ENCODE data around the gene HOXA4. TPM values are rescaled to one million over a fixed set of nuclear protein-coding genes. Genes with fewer than 3 reads are reported as not detected.

HOXA4 gene
- total RNA-seq, 2 experiments from 2014 or later, result not detected

- intact Hi-C loops (cut with DNase I, micrococcal nuclease), result loop anchor here in 1 of 2 experiments (10.0 kb wide), 2 partner anchors 231 to 1241 kb away; partner anchors contain the start of gene SKAP2
- Histone ChIP-seq H3K27ac (ENCODE audit: low read depth in 1 of 2, low read length in 2 of 2) (peak within 1 kb of the TSS in 1 of 2 donors; percentile 17), H3K27me3 (ENCODE audit: control insufficient read depth in 1 of 2, insufficient read depth in 2 of 2, low read length in 2 of 2) (peaks cover 63 to 79% of the 10 kb centered on the region in 2 experiments), H3K4me1 (ENCODE audit: insufficient read depth, low read length) (peaks cover 43% of the 10 kb centered on the region), H3K9me3 (ENCODE audit: control insufficient read depth in 1 of 2, insufficient read depth in 1 of 2, low read length in 2 of 2) (peaks cover 0 to 16% of the 10 kb centered on the region in 2 experiments), H3K36me3 (ENCODE audit: insufficient read depth, low read length) (no peaks in the 10 kb centered on the region), H3K4me3 (ENCODE audit: low read length) (peak within 1 kb of the TSS; percentile 77)
- peaks cover 22% of the 10 kb centered on the region for H3K4me1 Mint-ChIP-seq (ENCODE audit: low read depth)
- H3K9me3 Mint-ChIP-seq, result no peaks in the 10 kb centered on the region
- CTCF ChIA-PET, result no interaction called here
- H3K27ac Mint-ChIP-seq, result no peak within 1 kb of the TSS
- ATAC-seq (ENCODE audit: poor library complexity), result peak; percentile 85
- H3K4me3 Mint-ChIP-seq, result peak within 1 kb of the TSS; percentile 90
- peaks cover 91% of the 10 kb centered on the region for H3K27me3 Mint-ChIP-seq
- DNase-seq, result peak; percentile 24 to 92 (median 60)
- POLR2A ChIA-PET, result interaction anchor here (0.5 to 1.2 kb wide), 4 partner anchors 12 to 237 kb away, joined by 3 read pairs; no protein-coding TSS in a partner anchor
- H3K36me3 Mint-ChIP-seq (ENCODE audit: low read depth), result no peaks in the 10 kb centered on the region
- TF ChIP-seq CTCF (IDR thresholded peaks at IDR 0.05), result no peak
These were observed 34.4 kb downstream of the HOXA4 start, which contains the start of gene HOXA1 for GRCh38 chr7:27095897-27096767. Gene HOXA1 (minus strand): TSS chr7:27096000. CDS start chr7:27095912, 88 bp downstream.

- Mint-ChIP-seq H3K27me3 (peaks cover 91% of the 10 kb centered on the region), H3K4me3 (peak overlapping the region; percentile 90), H3K27ac (no peak overlapping the region), H3K36me3 (ENCODE audit: low read depth) (no peaks in the 10 kb centered on the region), H3K9me3 (no peaks in the 10 kb centered on the region), H3K4me1 (ENCODE audit: low read depth) (peaks cover 22% of the 10 kb centered on the region)
- CTCF ChIA-PET, result interaction anchor here (0.6 kb wide), 1 partner anchor 595 kb away, joined by 3 read pairs; no protein-coding TSS in a partner anchor
- Histone ChIP-seq H3K36me3 (ENCODE audit: insufficient read depth, low read length) (no peaks in the 10 kb centered on the region), H3K27me3 (ENCODE audit: control insufficient read depth in 1 of 2, insufficient read depth in 2 of 2, low read length in 2 of 2) (peaks cover 63 to 77% of the 10 kb centered on the region in 2 experiments), H3K4me1 (ENCODE audit: insufficient read depth, low read length) (peaks cover 43% of the 10 kb centered on the region), H3K9me3 (ENCODE audit: control insufficient read depth in 1 of 2, insufficient read depth in 1 of 2, low read length in 2 of 2) (peaks cover 0 to 15% of the 10 kb centered on the region in 2 experiments), H3K4me3 (ENCODE audit: low read length) (peak overlapping the region; percentile 77), H3K27ac (ENCODE audit: low read depth in 1 of 2, low read length in 2 of 2) (no peak overlapping the region)
- no peak for ATAC-seq (ENCODE audit: poor library complexity)
- intact Hi-C loops (cut with DNase I, micrococcal nuclease), result loop anchor here in 1 of 2 experiments (10.0 kb wide), 2 partner anchors 230 to 1240 kb away; partner anchors contain the start of gene SKAP2
- no peak for TF ChIP-seq CTCF (IDR thresholded peaks at IDR 0.05)
- POLR2A ChIA-PET, result interaction anchor here (1.2 kb wide), 1 partner anchor 11 kb away, joined by 3 read pairs; no protein-coding TSS in a partner anchor
- peak in 4 of 14 experiments; percentile 21 to 46 (median 26) for DNase-seq
These were observed 35.3 kb downstream of the HOXA4 start for GRCh38 chr7:27095050-27095896.

Measured in CD4-positive, alpha-beta T cell (primary cell).